Parathyroid adenoma (tissue), 2 donors: ENCODE measurements around the gene SLC20A1.

Source experiments
- H2AFZ ChIP-seq: fragments of 300-600 bp; sonication (generic); one replicate; pipeline ENCODE4 v1.7.0; 2017; ENCODE audit warnings: antibody characterized with exemption, mild to moderate bottlenecking
- H3K27ac ChIP-seq: fragments of 300-600 bp; sonication (generic); one replicate; pipeline ENCODE4 v1.7.0; 2017
- H3K27me3 ChIP-seq: fragments of 300-600 bp; sonication (generic); one replicate; pipeline ENCODE4 v1.7.0; 2017; ENCODE audit warnings: low read length; ENCODE audit not compliant: control insufficient read depth, insufficient read depth
- H3K36me3 ChIP-seq: fragments of 300-600 bp; sonication (generic); one replicate; pipeline ENCODE4 v1.7.0; 2017; ENCODE audit warnings: low read length; ENCODE audit not compliant: control insufficient read depth, insufficient read depth
- H3K4me1 ChIP-seq: fragments of 300-600 bp; sonication (generic); one replicate; pipeline ENCODE4 v1.7.0; 2017; ENCODE audit warnings: control low read depth
- H3K4me2 ChIP-seq: fragments of 300-600 bp; sonication (generic); one replicate; pipeline ENCODE4 v1.7.0; 2017; ENCODE audit warnings: low read length
- H3K4me3 ChIP-seq: fragments of 300-600 bp; sonication (generic); one replicate; pipeline ENCODE4 v1.7.0; 2017; ENCODE audit warnings: low read depth, low read length
- H3K79me2 ChIP-seq: fragments of 300-600 bp; sonication (generic); one replicate; pipeline ENCODE4 v1.7.0; 2017; ENCODE audit warnings: control low read depth
- H3K9ac ChIP-seq: fragments of 300-600 bp; sonication (generic); one replicate; pipeline ENCODE4 v1.7.0; 2017; ENCODE audit warnings: mild to moderate bottlenecking
- H3K9me3 ChIP-seq: fragments of 300-600 bp; sonication (generic); one replicate; pipeline ENCODE4 v1.7.0; 2017; ENCODE audit warnings: low read length; ENCODE audit not compliant: control insufficient read depth
- TF ChIP-seq, protein P1 (sequence below): fragments of 300-600 bp; sonication (generic); IDR thresholded peaks from one replicate; pipeline ENCODE4 v1.7.0; 2017; ENCODE audit warnings: antibody characterized with exemption, mild to moderate bottlenecking
- donor health status: primary hyperparathyroidism.

The SLC20A1 gene

DNA sequence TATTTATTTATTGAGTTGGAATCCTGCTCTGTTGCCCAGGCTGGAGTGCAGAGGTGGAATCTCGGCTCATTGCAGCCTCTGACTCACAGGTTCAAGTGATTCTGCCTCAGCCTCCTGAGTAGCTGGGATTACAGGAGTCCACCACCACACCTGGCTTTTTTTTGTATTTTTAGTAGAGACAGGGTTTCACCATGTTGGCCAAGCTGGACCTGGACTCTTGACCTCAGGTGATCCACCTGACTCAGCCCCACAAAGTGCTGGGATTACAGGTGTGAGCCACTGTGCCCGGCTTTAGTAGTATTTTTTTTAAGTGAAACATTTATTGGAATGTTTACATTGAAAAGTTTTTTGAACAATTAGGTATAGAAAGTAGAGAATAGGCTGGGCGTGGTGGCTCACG is 23.9 kb downstream of the SLC20A1 start:
- no peaks in the 10 kb centered on the region for H3K4me1 ChIP-seq
- H2AFZ ChIP-seq: no peak overlapping the region
- H3K36me3 ChIP-seq: no peaks in the 10 kb centered on the region
- H3K4me3 ChIP-seq: no peak overlapping the region
- H3K27ac ChIP-seq: no peak overlapping the region
- H3K9ac ChIP-seq: no peak overlapping the region
- no peaks in the 10 kb centered on the region for H3K9me3 ChIP-seq
- TF ChIP-seq, protein P1, sequence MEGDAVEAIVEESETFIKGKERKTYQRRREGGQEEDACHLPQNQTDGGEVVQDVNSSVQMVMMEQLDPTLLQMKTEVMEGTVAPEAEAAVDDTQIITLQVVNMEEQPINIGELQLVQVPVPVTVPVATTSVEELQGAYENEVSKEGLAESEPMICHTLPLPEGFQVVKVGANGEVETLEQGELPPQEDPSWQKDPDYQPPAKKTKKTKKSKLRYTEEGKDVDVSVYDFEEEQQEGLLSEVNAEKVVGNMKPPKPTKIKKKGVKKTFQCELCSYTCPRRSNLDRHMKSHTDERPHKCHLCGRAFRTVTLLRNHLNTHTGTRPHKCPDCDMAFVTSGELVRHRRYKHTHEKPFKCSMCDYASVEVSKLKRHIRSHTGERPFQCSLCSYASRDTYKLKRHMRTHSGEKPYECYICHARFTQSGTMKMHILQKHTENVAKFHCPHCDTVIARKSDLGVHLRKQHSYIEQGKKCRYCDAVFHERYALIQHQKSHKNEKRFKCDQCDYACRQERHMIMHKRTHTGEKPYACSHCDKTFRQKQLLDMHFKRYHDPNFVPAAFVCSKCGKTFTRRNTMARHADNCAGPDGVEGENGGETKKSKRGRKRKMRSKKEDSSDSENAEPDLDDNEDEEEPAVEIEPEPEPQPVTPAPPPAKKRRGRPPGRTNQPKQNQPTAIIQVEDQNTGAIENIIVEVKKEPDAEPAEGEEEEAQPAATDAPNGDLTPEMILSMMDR: no peak
- no peaks in the 10 kb centered on the region for H3K27me3 ChIP-seq
- no peak overlapping the region for H3K4me2 ChIP-seq
- H3K79me2 ChIP-seq: no peaks in the 10 kb centered on the region

DNA sequence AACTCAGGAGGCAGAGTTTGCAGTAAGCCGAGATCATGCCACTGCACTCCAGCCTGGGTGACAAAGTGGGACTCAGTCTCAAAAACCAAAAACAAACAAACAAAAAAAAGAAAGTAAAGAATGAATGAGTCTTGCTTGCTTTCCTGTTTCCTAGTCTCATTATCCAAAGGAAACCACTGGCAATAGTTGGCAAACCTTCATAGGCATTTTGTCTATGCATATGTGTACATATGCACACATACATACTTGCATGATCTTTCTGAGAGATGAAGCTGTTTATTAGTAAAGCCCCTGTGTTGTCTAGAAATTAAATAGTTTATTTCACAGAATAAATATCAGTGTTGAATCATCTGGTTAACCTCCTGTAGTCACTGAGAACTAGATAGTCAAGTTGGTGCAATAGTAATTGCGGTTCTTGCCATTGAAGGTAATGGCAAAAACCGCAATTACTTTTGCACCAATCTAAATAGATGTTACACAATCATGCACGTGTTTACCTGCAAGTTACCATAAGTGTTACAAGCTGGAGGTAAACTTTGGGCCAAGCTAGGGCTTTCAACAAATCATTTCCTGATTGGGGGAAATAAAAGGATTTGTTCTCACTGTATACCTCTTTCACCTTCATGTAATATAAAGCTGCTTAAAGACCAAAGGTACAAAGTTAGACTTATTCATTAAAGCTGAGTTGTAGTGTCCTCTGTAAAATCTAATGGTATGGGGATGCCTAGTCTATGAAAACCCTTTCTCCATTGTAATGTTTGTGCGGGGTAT is 24.7 kb downstream of the SLC20A1 start:
- Histone ChIP-seq H2AFZ (no peak overlapping the region), H3K27me3 (no peaks in the 10 kb centered on the region), H3K4me2 (no peak overlapping the region), H3K4me1 (no peaks in the 10 kb centered on the region), H3K9me3 (no peaks in the 10 kb centered on the region), H3K27ac (no peak overlapping the region), H3K79me2 (no peaks in the 10 kb centered on the region), H3K36me3 (no peaks in the 10 kb centered on the region), H3K4me3 (no peak overlapping the region), H3K9ac (no peak overlapping the region)
- TF ChIP-seq, protein P1: no peak

DNA sequence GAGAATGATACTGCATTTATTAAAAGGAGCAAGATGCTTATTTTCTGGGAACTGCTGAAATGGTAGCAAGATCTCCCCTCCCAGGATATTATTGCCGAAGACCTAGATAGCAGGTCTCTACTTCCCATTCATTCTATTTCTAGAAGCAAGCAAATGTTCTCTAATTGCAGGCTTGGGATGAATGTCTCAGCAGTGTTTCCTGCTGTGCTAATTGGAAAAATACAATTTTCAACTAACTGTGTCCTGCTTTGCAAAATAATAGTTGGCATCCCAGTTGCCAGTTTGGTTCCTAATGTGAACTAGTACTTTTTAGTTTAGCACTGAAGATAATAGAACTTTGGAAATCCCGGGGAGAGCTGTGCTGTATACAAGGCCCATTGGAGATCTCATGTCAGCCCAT is 26.1 kb downstream of the SLC20A1 start:
- Histone ChIP-seq H3K27ac (no peak overlapping the region), H3K9ac (no peak overlapping the region), H3K79me2 (no peaks in the 10 kb centered on the region), H2AFZ (no peak overlapping the region), H3K4me2 (no peak overlapping the region), H3K27me3 (no peaks in the 10 kb centered on the region), H3K4me3 (no peak overlapping the region), H3K9me3 (no peaks in the 10 kb centered on the region), H3K36me3 (no peaks in the 10 kb centered on the region), H3K4me1 (no peaks in the 10 kb centered on the region)
- TF ChIP-seq, protein P1: no peak

DNA sequence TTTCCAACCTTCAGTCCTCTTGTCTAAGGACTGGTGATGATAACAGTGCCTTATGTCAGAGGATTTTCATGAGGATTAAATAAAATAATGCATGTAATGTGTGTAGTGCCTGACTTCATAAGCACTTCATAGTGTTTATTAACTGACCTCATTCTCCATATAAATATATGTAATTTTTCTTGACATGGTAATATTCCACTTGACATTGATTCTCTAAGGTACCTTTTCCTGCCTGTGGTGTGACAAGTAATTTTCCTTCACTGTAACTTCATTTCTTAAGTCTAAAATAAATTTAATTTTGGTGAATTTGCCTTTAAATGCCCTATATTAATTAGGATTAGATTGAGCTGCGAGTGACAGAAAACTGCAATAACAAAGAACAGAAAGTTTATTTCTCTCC is 27.3 kb downstream of the SLC20A1 start:
- no peaks in the 10 kb centered on the region for H3K36me3 ChIP-seq
- TF ChIP-seq, protein P1: no peak

DNA sequence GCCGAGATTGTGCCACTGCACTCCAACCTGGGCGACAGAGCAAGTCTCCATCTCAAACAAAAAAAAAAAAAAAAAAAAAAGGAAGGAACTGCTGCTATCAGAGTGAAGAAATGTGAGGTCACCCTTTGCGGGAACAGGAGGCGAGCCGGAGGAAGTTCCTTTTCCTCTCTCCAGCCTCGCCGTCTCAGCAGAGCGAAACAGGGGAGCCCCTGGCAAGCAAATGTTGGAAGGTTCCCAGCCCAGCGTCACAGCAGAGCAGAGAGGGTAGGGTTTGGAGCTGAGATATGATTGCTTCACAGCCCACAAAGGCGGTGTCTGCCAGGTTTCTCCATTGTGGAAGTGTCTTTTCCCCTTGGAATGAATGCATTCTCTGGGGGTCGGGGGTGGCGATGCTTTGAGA is 28.5 kb downstream of the SLC20A1 start:
- Histone ChIP-seq H3K27ac (no peak overlapping the region), H3K36me3 (no peaks in the 10 kb centered on the region), H3K4me1 (no peaks in the 10 kb centered on the region), H3K27me3 (no peaks in the 10 kb centered on the region), H3K4me3 (no peak overlapping the region), H2AFZ (no peak overlapping the region), H3K9ac (no peak overlapping the region), H3K79me2 (no peaks in the 10 kb centered on the region), H3K9me3 (no peaks in the 10 kb centered on the region), H3K4me2 (no peak overlapping the region)
- TF ChIP-seq, protein P1: no peak

More for the DNA sequence above, 27.3 kb downstream of the SLC20A1 start:
- Histone ChIP-seq H3K9me3 (no peaks in the 10 kb centered on the region), H2AFZ (no peak overlapping the region), H3K4me1 (no peaks in the 10 kb centered on the region), H3K79me2 (no peaks in the 10 kb centered on the region), H3K4me3 (no peak overlapping the region), H3K9ac (no peak overlapping the region), H3K4me2 (no peak overlapping the region), H3K27ac (no peak overlapping the region), H3K27me3 (no peaks in the 10 kb centered on the region)
